NCI-H2081 (cell line): ENCODE measurements around the gene UXS1.

ENCODE experiments used
- DNase-seq, 2 experiments: peaks; one replicate each; lab custom pipeline; 2025; lab: John Stamatoyannopoulos, UW

The UXS1 gene

GRCh38 chr2:106130251-106130998 lies 63.7 kb downstream of the UXS1 start:
- DNase-seq = no peak

GRCh38 chr2:106129592-106129991 lies 64.5 kb downstream of the UXS1 start:
- no peak for DNase-seq

- DNase-seq = no peak
Observed at GRCh38 chr2:106129150-106129549, 65.0 kb downstream of the UXS1 start.

- no peak for DNase-seq
Observed at GRCh38 chr2:106127776-106128268, 66.3 kb downstream of the UXS1 start.

- DNase-seq = no peak
Observed at GRCh38 chr2:106127282-106127771, 66.8 kb downstream of the UXS1 start.

GRCh38 chr2:106126705-106127281 lies 67.3 kb downstream of the UXS1 start:
- DNase-seq = no peak

GRCh38 chr2:106126295-106126694 lies 67.8 kb downstream of the UXS1 start:
- no peak for DNase-seq

- DNase-seq = no peak
Observed at GRCh38 chr2:106124905-106125549, 69.1 kb downstream of the UXS1 start.

- no peak for DNase-seq
Observed at GRCh38 chr2:106124106-106124756, 69.9 kb downstream of the UXS1 start.

GRCh38 chr2:106122157-106122556 lies 71.9 kb downstream of the UXS1 start:
- DNase-seq = no peak

GRCh38 chr2:106120432-106120831 lies 73.7 kb downstream of the UXS1 start:
- no peak for DNase-seq

GRCh38 chr2:106119074-106119473 lies 75.0 kb downstream of the UXS1 start:
- DNase-seq = no peak

GRCh38 chr2:106117882-106118684 lies 76.0 kb downstream of the UXS1 start:
- DNase-seq = no peak

GRCh38 chr2:106117347-106117746 lies 76.8 kb downstream of the UXS1 start:
- DNase-seq = no peak

GRCh38 chr2:106116248-106116647 lies 77.9 kb downstream of the UXS1 start:
- no peak for DNase-seq

GRCh38 chr2:106115665-106116064 lies 78.4 kb downstream of the UXS1 start:
- no peak for DNase-seq

- no peak for DNase-seq
Observed at GRCh38 chr2:106115250-106115649, 78.9 kb downstream of the UXS1 start.

GRCh38 chr2:106114166-106114565 lies 79.9 kb downstream of the UXS1 start:
- DNase-seq = no peak

- DNase-seq = no peak
Observed at GRCh38 chr2:106113361-106113966, 80.6 kb downstream of the UXS1 start.

GRCh38 chr2:106111882-106112571 lies 82.1 kb downstream of the UXS1 start:
- no peak for DNase-seq
